MCF 10A (cell line): ENCODE measurements around the gene PRELID3B. TPM values are rescaled to one million over a fixed set of nuclear protein-coding genes. Genes with fewer than 3 reads are reported as not detected.

Source experiments
- BruUV-seq: library from RNA; stranded (reverse); fragments of 400-500 nt; replicated peaks from 2 replicates; lab custom pipeline; 2021; lab: Mats Ljungman, UMichigan
- CTCF ChIA-PET: fragments of 300-600 bp; sonication (Branson Sonifier 250); formaldehyde crosslinking; extraction: SDS; loops from one replicate; lab custom pipeline; 2021; ENCODE audit warnings: antibody characterized with exemption, inconsistent platforms; lab: Yijun Ruan, JAX
- POLR2A ChIA-PET: fragments of 300-600, 350-650 bp; sonication (Branson Sonifier 250); formaldehyde crosslinking; extraction: SDS; loops from one replicate; lab custom pipeline; 2020; ENCODE audit warnings: antibody characterized with exemption, inconsistent platforms; lab: Yijun Ruan, JAX
- DNase-seq: peaks from one replicate; pipeline ENCODE4 v3.0.0-alpha.2; 2018; ENCODE audit not compliant: unreplicated experiment
- H3K27ac Mint-ChIP-seq: one replicate; pipeline ENCODE4 v1.8.0; 2022; ENCODE audit warnings: mild to moderate bottlenecking, low read depth, mixed read lengths; ENCODE audit not compliant: unreplicated experiment
- H3K27me3 Mint-ChIP-seq: one replicate; pipeline ENCODE4 v1.8.0; 2022; ENCODE audit warnings: mixed read lengths; ENCODE audit not compliant: insufficient read depth, unreplicated experiment
- H3K36me3 Mint-ChIP-seq: one replicate; pipeline ENCODE4 v1.8.0; 2022; ENCODE audit warnings: mild to moderate bottlenecking, moderate library complexity, mixed read lengths; ENCODE audit not compliant: insufficient read depth, unreplicated experiment
- H3K4me1 Mint-ChIP-seq: one replicate; pipeline ENCODE4 v1.8.0; 2022; ENCODE audit warnings: mixed read lengths; ENCODE audit not compliant: insufficient read depth, unreplicated experiment
- H3K4me3 Mint-ChIP-seq: one replicate; pipeline ENCODE4 v1.8.0; 2022; ENCODE audit warnings: mild to moderate bottlenecking, moderate library complexity, mixed read lengths; ENCODE audit not compliant: unreplicated experiment
- H3K9me3 Mint-ChIP-seq: one replicate; pipeline ENCODE4 v1.8.0; 2022; ENCODE audit warnings: mixed read lengths; ENCODE audit not compliant: unreplicated experiment
- intact Hi-C: fragments of 100-400 bp; cut with micrococcal nuclease; formaldehyde crosslinking; loops from 2 replicates; pipeline ENCODE4 v1.14.1; 2022
- total RNA-seq: library from RNA; stranded (reverse); gene quantifications from 2 replicates; pipeline ENCODE4 v1.2.3, GENCODE V29; 2022
- TF ChIP-seq, protein P1 (sequence below): fragments of 200-600 bp; IDR thresholded peaks from one replicate; pipeline ENCODE4 v1.8.0; 2022; ENCODE audit warnings: antibody characterized with exemption, mild to moderate bottlenecking; ENCODE audit not compliant: unreplicated experiment

PRELID3B gene
- total RNA-seq, 1 experiment from 2014 or later, result 197 TPM

DNA sequence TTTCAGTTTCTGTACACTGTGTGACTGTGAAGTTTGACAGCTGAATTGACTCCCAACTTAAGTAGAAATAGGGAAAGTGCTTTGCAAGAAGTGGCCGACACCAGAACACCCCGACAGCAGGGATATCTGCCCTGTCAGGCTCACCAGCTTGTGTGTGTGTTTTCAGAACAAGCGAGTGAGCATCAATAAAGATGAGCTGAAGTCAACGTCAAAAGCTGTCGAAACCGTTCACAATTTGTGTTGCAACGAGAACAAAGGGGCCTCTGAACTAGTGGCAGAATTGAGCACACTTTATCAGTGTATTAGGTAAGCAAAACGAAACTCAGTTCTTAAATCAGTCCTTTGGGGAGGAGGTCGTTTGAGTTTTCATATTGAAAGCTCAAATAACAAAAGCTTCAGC lies 50.9 kb downstream of the PRELID3B start:
- Mint-ChIP-seq H3K27ac (no peak overlapping the region), H3K36me3 (peaks cover 100% of the 10 kb centered on the region), H3K4me3 (no peak overlapping the region), H3K9me3 (no peaks in the 10 kb centered on the region), H3K27me3 (no peaks in the 10 kb centered on the region), H3K4me1 (no peaks in the 10 kb centered on the region)
- intact Hi-C loops, result no loop called here
- no peak for DNase-seq
- POLR2A ChIA-PET, result no interaction called here
- TF ChIP-seq, protein P1, sequence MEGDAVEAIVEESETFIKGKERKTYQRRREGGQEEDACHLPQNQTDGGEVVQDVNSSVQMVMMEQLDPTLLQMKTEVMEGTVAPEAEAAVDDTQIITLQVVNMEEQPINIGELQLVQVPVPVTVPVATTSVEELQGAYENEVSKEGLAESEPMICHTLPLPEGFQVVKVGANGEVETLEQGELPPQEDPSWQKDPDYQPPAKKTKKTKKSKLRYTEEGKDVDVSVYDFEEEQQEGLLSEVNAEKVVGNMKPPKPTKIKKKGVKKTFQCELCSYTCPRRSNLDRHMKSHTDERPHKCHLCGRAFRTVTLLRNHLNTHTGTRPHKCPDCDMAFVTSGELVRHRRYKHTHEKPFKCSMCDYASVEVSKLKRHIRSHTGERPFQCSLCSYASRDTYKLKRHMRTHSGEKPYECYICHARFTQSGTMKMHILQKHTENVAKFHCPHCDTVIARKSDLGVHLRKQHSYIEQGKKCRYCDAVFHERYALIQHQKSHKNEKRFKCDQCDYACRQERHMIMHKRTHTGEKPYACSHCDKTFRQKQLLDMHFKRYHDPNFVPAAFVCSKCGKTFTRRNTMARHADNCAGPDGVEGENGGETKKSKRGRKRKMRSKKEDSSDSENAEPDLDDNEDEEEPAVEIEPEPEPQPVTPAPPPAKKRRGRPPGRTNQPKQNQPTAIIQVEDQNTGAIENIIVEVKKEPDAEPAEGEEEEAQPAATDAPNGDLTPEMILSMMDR, result no peak
- no TSS peak for BruUV-seq
- CTCF ChIA-PET, result interaction anchor here (1.1 kb wide), 1 partner anchor 9 kb away, joined by 4 read pairs; no protein-coding TSS in a partner anchor

- H3K9me3 Mint-ChIP-seq, result no peaks in the 10 kb centered on the region
- peaks cover 97% of the 10 kb centered on the region for H3K36me3 Mint-ChIP-seq
- BruUV-seq, result no TSS peak
- no peaks in the 10 kb centered on the region for H3K4me1 Mint-ChIP-seq
- no peaks in the 10 kb centered on the region for H3K27me3 Mint-ChIP-seq
- no peak overlapping the region for H3K4me3 Mint-ChIP-seq
- CTCF ChIA-PET, result interaction anchor here (0.6 to 1.3 kb wide), 5 partner anchors 7 to 1073 kb away, joined by 3 read pairs; no protein-coding TSS in a partner anchor
- TF ChIP-seq, protein P1, result no peak
- no peak overlapping the region for H3K27ac Mint-ChIP-seq
- intact Hi-C loops, result no loop called here
- DNase-seq, result no peak
- POLR2A ChIA-PET, result interaction anchor here (1.4 to 2.1 kb wide), 2 partner anchors 8 to 19 kb away, joined by 4 read pairs; no protein-coding TSS in a partner anchor
Measured at GRCh38 chr20:58990651-58991445, 51.7 kb downstream of the PRELID3B start.

- Mint-ChIP-seq H3K9me3 (no peaks in the 10 kb centered on the region), H3K27ac (no peak overlapping the region), H3K4me1 (peaks cover 6% of the 10 kb centered on the region), H3K27me3 (no peaks in the 10 kb centered on the region), H3K36me3 (peaks cover 83% of the 10 kb centered on the region), H3K4me3 (no peak overlapping the region)
- ChIA-PET CTCF (interaction anchor here (0.6 to 1.1 kb wide), 4 partner anchors 17 to 922 kb away, joined by 3 to 5 read pairs (median 4); no protein-coding TSS in a partner anchor), POLR2A (interaction anchor here (1.0 to 2.1 kb wide), 3 partner anchors 10 to 110 kb away, joined by 3 to 4 read pairs (median 4); no protein-coding TSS in a partner anchor)
- DNase-seq, result no peak
- TF ChIP-seq, protein P1, result no peak
- BruUV-seq, result no TSS peak
- intact Hi-C loops, result no loop called here
Measured at GRCh38 chr20:58989196-58989595, 53.4 kb downstream of the PRELID3B start.

- no TSS peak for BruUV-seq
- CTCF ChIA-PET, result interaction anchor here (1.1 kb wide), 1 partner anchor 29 kb away, joined by 4 read pairs; no protein-coding TSS in a partner anchor
- Mint-ChIP-seq H3K4me3 (no peak overlapping the region), H3K4me1 (peaks cover 13% of the 10 kb centered on the region), H3K27me3 (no peaks in the 10 kb centered on the region), H3K36me3 (peaks cover 76% of the 10 kb centered on the region), H3K9me3 (no peaks in the 10 kb centered on the region), H3K27ac (no peak overlapping the region)
- DNase-seq, result no peak
- POLR2A ChIA-PET, result interaction anchor here (1.0 to 2.1 kb wide), 2 partner anchors 21 to 109 kb away, joined by 3 to 4 read pairs; no protein-coding TSS in a partner anchor
- intact Hi-C loops, result no loop called here
- TF ChIP-seq, protein P1, result no peak
Measured at GRCh38 chr20:58988565-58988882, 54.1 kb downstream of the PRELID3B start.
